Fibroblast of lung (primary cell): ENCODE measurements around the gene SYMPK. TPM values are rescaled to one million over a fixed set of nuclear protein-coding genes. Genes with fewer than 3 reads are reported as not detected.

Experiments used
- DNase-seq, 2 donors: peaks; one replicate each; pipeline versions ENCODE4 v3.0.0 to v3.0.0-alpha.2; 2010; ENCODE audit warnings: low read depth in 2 of 2
- H2AFZ ChIP-seq: 2 replicates; pipeline ENCODE4 v1.5.1; 2012; ENCODE audit warnings: low read length, control low read depth, inconsistent platforms
- H3K27ac ChIP-seq: 2 replicates; pipeline ENCODE4 v1.5.1; 2011; ENCODE audit warnings: low read length, control low read depth; ENCODE audit not compliant: insufficient read depth
- H3K27me3 ChIP-seq: 2 replicates; pipeline ENCODE4 v1.5.1; 2011; ENCODE audit warnings: mild to moderate bottlenecking, low read length; ENCODE audit not compliant: control insufficient read depth, insufficient read depth
- H3K36me3 ChIP-seq: 2 replicates; pipeline ENCODE4 v1.5.1; 2011; ENCODE audit warnings: low read length; ENCODE audit not compliant: control insufficient read depth, insufficient read depth
- H3K4me1 ChIP-seq: 2 replicates; pipeline ENCODE4 v1.5.1; 2011; ENCODE audit warnings: low read length; ENCODE audit not compliant: control insufficient read depth, insufficient read depth; ENCODE audit errors: extremely low read depth
- H3K4me2 ChIP-seq: 2 replicates; pipeline ENCODE4 v1.5.1; 2011; ENCODE audit warnings: low read length, control low read depth; ENCODE audit not compliant: insufficient read depth; ENCODE audit errors: extremely low read depth
- H3K4me3 ChIP-seq, 4 experiments: fragments of 200-600 bp in 1 of 4; sonication (generic) in 1 of 4; replicated peaks in 1 of 4; 2 replicates each; pipeline ENCODE4 v1.5.1; 2011 to 2016; ENCODE audit warnings: low read length in 4 of 4, low read depth in 3 of 4, mild to moderate bottlenecking in 3 of 4, control low read depth in 2 of 4, inconsistent platforms in 1 of 4, mixed read lengths in 1 of 4; ENCODE audit not compliant: insufficient read depth in 1 of 4; ENCODE audit errors: control extremely low read depth in 1 of 4
- H3K79me2 ChIP-seq: 2 replicates; pipeline ENCODE4 v1.5.1; 2012; ENCODE audit warnings: mild to moderate bottlenecking, low read length, inconsistent platforms; ENCODE audit not compliant: control insufficient read depth, insufficient read depth
- H3K9ac ChIP-seq: 2 replicates; pipeline ENCODE4 v1.5.1; 2011; ENCODE audit warnings: mild to moderate bottlenecking, low read length, control low read depth; ENCODE audit not compliant: insufficient read depth
- H3K9me3 ChIP-seq: 2 replicates; pipeline ENCODE4 v1.5.1; 2012; ENCODE audit warnings: low read depth, low read length; ENCODE audit not compliant: control insufficient read depth, insufficient read depth
- H4K20me1 ChIP-seq: 2 replicates; pipeline ENCODE4 v1.5.1; 2011; ENCODE audit warnings: low read length; ENCODE audit not compliant: control insufficient read depth, insufficient read depth; ENCODE audit errors: extremely low read depth
- EZH2 ChIP-seq: IDR thresholded peaks from 2 replicates; pipeline ENCODE4 v1.5.1; 2012; ENCODE audit warnings: low read length, control low read depth, mild to moderate bottlenecking; ENCODE audit errors: missing control alignments
- polyA plus RNA-seq, 2 donors: library from polyadenylated mRNA; depleted of rRNA in 1 of 2; stranded (reverse) in 1 of 2; unstranded in 1 of 2; fragments of >200 nt; gene quantifications; 2 replicates each; pipeline ENCODE4 v1.2.1, GENCODE V29; 2011 to 2012; ENCODE audit warnings: missing spikeins in 1 of 2
- total RNA-seq: library from RNA; depleted of rRNA; stranded (reverse); fragments of >200 nt; gene quantifications from 2 replicates; pipeline ENCODE4 v1.2.1, GENCODE V29; 2014
- TF ChIP-seq, protein P1 (sequence below), 2 donors: IDR thresholded peaks in 1 of 2; conservative IDR thresholded peaks in 1 of 2; 1 replicate in 1 of 2; 2 replicates in 1 of 2; pipeline ENCODE4 v1.5.1; 2011 to 2012; ENCODE audit warnings: low read length in 2 of 2, control low read depth in 1 of 2, inconsistent platforms in 1 of 2, low read depth in 1 of 2, mild to moderate bottlenecking in 1 of 2

The SYMPK gene
- total and polyA plus RNA-seq, 2 donors (not counting 1 experiment from before 2014, with no cell fraction given) = 32.2 to 48.2 TPM

DNA sequence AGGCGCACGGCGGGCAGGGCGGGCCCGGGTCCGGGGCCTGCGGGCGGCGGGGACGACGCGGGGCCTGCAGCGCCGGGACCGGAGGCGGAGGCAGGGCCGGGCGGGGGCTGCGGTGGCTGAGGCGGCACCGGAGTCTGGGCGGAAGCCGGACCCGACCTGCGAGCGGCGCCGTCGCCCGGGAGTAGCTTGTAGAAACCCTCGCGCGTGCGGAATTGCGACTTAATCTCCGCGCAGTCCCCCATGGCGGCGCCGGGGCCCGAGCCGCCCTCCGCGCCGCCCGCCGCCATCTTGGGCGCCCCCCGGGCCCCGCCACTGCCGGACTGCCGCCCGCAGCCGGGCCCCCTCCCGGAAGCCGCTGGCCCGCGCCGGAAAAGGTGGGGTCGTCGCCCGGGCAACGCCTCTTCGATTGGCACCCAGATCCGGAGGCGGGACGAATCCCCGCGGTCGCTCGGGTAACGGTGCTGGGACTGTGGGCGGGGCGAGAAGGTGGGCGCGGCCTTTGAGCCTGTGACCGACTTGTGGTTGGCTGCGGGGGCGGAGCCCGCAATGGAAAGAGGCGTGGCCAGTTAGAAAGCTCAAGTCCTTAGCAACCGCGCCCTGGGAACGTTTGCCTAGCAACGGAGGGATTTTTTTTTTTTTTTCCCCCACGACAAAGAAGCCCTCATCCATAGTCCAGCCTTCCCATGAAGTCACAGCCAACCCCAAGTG is 70.3 kb downstream of the SYMPK start, which contains the start of gene DMWD:
Gene DMWD, minus strand, starts transcription at position 376 of the 708 bp plus-strand sequence. Its CDS starts 89 bp downstream, at position 287.
- Histone ChIP-seq H3K4me1 (peaks cover 8% of the 10 kb centered on the region), H3K9me3 (no peaks in the 10 kb centered on the region), H3K4me3 (peak within 1 kb of the TSS; percentile 91 to 97 (median 94)), H3K9ac (peak within 1 kb of the TSS; percentile 92), H3K27me3 (no peaks in the 10 kb centered on the region), H3K4me2 (peak within 1 kb of the TSS; percentile 91), H3K79me2 (peaks cover 19% of the 10 kb centered on the region), H3K36me3 (peaks cover 8% of the 10 kb centered on the region), H4K20me1 (no peaks in the 10 kb centered on the region), H2AFZ (no peak within 1 kb of the TSS), H3K27ac (peak within 1 kb of the TSS; percentile 69)
- TF ChIP-seq, protein P1, sequence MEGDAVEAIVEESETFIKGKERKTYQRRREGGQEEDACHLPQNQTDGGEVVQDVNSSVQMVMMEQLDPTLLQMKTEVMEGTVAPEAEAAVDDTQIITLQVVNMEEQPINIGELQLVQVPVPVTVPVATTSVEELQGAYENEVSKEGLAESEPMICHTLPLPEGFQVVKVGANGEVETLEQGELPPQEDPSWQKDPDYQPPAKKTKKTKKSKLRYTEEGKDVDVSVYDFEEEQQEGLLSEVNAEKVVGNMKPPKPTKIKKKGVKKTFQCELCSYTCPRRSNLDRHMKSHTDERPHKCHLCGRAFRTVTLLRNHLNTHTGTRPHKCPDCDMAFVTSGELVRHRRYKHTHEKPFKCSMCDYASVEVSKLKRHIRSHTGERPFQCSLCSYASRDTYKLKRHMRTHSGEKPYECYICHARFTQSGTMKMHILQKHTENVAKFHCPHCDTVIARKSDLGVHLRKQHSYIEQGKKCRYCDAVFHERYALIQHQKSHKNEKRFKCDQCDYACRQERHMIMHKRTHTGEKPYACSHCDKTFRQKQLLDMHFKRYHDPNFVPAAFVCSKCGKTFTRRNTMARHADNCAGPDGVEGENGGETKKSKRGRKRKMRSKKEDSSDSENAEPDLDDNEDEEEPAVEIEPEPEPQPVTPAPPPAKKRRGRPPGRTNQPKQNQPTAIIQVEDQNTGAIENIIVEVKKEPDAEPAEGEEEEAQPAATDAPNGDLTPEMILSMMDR (conservative IDR thresholded peaks at IDR 0.05 in 1 of 2, IDR thresholded peaks at IDR 0.05 in 1 of 2; ENCODE audit: low read depth in 1 of 2, low read length in 2 of 2) = no peak
- TF ChIP-seq EZH2 = no peak
- DNase-seq = peak; percentile 95 to 98

DNA sequence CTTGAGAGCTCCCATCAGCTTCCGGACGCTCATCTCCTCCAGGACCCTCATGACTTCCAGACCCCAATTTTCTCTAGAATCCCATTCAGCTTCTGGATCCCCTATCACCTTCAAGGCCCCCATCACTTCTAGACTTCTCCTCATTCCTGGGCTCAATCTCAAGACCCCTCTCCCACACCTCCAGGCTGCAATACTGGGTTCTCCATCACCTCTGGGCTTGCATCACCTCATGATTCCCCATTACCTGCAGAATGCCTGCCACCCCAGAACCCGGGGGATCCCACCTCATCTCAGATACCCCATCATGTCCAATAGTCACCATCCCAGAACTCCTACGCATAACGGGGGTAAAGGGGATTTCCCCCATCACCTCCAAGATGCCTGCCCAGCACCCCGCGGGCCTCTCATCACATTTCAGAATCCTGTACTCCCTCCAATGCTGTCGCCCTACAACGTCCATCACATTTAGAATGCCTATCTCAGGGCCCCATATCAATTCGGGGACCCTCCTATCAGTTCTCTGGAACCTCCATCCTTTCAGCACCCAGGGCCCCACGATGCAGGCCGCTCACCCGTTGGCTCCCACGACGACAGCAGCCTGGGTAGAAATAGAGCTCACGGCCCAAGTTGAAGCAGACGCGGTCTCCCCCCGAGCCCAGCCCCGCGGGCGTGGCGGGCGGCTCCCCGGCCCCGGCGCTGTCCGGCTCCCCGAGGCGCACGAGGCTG is 71.0 kb downstream of the SYMPK start:
- H3K79me2 ChIP-seq = peaks cover 21% of the 10 kb centered on the region
- H3K36me3 ChIP-seq = peaks cover 12% of the 10 kb centered on the region
- peak overlapping the region; percentile 91 for H3K4me2 ChIP-seq
- TF ChIP-seq EZH2 = no peak
- TF ChIP-seq, protein P1 (conservative IDR thresholded peaks at IDR 0.05 in 1 of 2, IDR thresholded peaks at IDR 0.05 in 1 of 2; ENCODE audit: low read depth in 1 of 2, low read length in 2 of 2) = no peak
- H4K20me1 ChIP-seq = no peaks in the 10 kb centered on the region
- H3K4me3 ChIP-seq = peak overlapping the region; percentile 91 to 97 (median 94)
- H3K27ac ChIP-seq = peak overlapping the region; percentile 69
- H3K27me3 ChIP-seq = no peaks in the 10 kb centered on the region
- no peaks in the 10 kb centered on the region for H3K9me3 ChIP-seq
- H3K9ac ChIP-seq = peak overlapping the region; percentile 92
- H3K4me1 ChIP-seq = peaks cover 8% of the 10 kb centered on the region
- H2AFZ ChIP-seq = no peak overlapping the region
- DNase-seq = no peak

DNA sequence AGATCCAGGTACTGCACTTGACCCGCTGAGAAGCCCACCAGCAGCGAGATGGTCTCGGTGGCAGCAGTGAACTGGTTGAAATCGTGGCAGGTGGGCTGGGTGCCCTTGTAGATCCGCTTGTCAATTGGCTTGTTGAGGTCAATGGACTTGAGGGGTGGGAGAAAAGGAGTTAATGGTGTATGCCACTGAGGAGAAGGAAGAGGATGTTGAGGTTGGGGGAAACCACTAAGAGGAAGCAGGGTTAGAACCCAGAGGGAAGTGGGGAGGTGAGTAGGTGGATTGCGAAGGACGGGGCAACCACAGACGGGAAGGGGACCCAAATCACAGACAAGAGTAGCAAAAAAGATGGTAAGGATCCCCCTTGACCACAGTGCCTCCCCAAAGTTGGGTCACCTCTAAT is 72.0 kb downstream of the SYMPK start:
- Histone ChIP-seq H3K4me2 (peak overlapping the region; percentile 91), H3K79me2 (peaks cover 21% of the 10 kb centered on the region), H3K9ac (no peak overlapping the region), H3K4me1 (peaks cover 8% of the 10 kb centered on the region), H3K27me3 (no peaks in the 10 kb centered on the region), H2AFZ (no peak overlapping the region), H3K4me3 (peak overlapping the region in 3 of 4 experiments; percentile 91 to 97 (median 92)), H3K27ac (no peak overlapping the region), H3K9me3 (no peaks in the 10 kb centered on the region), H4K20me1 (no peaks in the 10 kb centered on the region), H3K36me3 (peaks cover 22% of the 10 kb centered on the region)
- TF ChIP-seq, protein P1 (conservative IDR thresholded peaks at IDR 0.05 in 1 of 2, IDR thresholded peaks at IDR 0.05 in 1 of 2; ENCODE audit: low read depth in 1 of 2, low read length in 2 of 2) = no peak
- no peak for TF ChIP-seq EZH2
- DNase-seq = no peak
